HG03196 (cell line): ENCODE data around the gene GRAP2.

ENCODE experiments used
- ATAC-seq: cut with Tn5 transposase; IDR thresholded peaks from one replicate; pipeline ENCODE4 v1.9.1; 2021; ENCODE audit not compliant: unreplicated experiment

Gene GRAP2

GRCh38 chr22:40008726-40009291 is 107.9 kb downstream of the GRAP2 start:
- no peak for ATAC-seq

DNA sequence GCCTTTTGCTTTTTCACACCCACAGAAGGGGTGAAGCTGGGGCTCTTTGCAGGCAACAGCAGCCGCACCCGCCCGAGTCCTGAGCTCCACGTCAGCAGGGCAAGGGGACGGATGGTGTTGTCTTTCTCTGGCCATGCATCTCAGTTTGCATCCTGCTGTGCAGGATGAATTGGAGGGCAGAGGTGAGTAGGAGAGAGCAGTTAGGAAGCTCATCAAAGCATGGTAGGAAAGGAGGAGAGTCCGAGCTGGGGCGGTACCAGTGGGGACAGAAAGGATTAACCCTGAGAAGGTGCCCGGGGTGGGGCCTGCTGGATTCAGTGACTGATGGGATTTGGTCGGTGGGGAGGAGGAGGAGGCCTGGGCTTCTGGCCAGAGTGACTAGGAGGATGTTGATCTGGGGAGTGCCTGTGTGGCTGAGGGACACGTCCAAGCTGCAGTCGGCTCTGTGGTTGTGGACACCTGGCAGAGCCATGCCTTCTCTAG is 108.4 kb downstream of the GRAP2 start:
- ATAC-seq, result no peak

DNA sequence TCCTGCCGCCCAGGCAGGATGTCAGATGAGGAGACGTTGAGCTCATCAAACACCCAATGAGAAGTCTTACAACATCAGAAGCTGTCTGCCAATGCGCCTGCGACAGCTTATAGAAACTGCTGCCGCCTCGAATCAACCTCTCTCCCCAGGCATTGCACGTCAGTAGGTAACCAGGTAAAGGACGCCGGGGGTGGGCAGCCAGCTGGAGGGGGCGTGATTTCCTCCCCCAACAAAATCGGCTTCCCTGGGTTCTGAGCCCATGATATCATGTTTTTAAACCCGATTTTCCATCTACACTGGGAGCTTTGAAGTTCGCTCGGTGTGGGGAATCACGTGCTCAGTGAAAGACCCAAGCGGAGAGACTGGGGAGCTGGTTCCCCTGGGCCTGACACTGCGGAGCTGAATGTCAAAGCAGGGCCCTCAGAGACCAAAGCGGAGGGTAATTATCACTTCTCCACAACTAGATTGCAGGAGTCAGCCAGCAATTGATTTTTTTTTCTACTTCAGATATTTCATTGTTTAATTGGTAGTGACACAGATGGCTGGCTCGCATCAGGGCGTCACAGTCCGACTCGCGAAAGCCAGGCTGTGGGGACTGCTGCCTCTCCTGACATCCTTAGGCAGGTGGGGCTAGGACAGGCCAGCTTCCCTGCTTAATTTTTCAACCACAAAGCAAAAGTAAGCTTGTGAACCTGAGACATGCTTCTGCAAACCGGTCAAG is 109.2 kb downstream of the GRAP2 start:
- no peak for ATAC-seq

DNA sequence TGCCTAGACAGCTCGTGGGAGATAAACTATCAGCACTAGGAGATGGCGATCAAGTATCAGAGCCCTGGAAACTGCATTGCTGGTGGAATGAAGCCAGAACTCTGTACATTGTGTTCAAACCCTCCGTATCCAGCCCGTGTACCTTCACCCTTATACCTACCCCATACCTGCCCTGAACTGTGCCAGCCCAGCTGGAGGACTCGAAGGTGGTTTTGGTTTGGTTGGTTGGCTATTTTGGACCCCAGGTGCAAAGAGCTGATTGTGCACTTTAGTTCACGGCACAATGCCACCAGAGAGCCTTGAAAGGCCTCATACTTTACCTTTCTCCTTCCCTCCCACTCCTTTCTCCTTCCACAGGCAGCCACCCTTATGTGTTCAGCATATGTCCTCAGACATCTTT is 109.9 kb downstream of the GRAP2 start:
- no peak for ATAC-seq

DNA sequence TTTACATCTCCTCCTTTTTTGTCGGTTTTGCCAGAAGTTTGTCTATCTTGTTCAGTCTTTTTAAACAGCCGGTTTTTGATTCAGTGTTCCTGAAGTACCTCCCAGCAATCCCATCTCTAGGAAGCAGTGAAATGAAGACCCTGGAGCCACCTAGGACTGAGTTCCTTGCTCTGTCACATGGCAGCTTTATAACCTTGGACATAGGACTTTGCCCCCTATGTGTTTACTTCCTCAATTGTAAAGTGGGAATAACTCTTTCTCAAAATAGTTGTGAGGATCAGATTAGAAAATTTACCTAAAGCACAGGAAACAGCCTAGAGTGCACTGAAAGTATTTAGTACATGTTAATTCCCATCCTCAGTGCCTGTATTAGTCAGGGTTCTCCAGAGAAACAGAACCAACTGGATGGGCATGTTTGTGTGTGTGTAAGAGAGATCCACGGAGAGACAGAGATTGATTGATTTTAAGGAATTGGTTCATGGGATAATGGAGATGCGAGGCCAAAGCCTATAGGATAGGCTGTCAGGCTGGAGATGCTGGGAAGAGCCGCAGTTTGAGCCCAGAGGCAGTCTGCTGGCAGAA is 113.9 kb downstream of the GRAP2 start:
- ATAC-seq, result no peak

GRCh38 chr22:40015358-40015976 is 114.6 kb downstream of the GRAP2 start:
- ATAC-seq, result no peak

DNA sequence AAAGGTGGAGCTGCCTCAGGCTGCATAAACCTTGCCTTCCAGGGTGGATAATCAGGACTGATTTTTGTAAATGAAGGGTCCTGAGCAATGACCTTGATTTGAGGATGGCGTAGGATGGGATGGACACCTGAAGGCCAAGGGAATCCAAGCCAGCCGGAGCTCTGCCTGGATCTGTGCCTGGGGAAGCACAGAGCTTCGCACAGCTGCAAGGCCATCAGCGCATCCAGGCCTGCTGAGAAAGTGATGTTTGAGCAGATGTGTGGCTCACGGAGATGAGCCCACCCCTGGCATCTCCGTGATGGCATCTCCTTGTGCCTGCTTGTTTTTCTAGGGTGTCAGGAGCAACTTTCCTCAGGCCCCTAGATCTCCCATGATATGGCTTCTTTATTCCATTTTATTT is 117.2 kb downstream of the GRAP2 start:
- no peak for ATAC-seq

- ATAC-seq, result no peak
Observed at GRCh38 chr22:40019100-40019499, 118.2 kb downstream of the GRAP2 start.

DNA sequence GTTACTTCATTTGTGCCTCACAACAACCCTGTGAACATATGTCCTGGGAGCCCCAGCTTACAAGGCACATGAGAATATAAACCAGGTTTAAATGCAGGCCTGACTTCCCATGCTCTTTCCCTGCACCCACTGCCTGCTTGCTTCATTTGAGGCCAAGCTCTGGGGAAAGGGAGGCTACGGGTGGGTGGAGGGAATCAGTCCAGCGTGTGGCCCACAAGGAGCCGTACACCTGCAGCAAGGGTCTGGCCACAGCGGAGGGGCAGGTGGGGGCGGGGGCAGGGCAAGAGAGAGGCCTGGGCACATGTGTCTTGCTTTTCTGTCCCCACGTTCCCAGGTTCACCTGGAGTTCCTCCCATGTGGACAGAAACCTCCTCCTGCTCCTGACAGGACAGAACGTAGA is 120.1 kb downstream of the GRAP2 start:
- ATAC-seq, result no peak

GRCh38 chr22:40021401-40022000 is 120.6 kb downstream of the GRAP2 start:
- ATAC-seq, result no peak

DNA sequence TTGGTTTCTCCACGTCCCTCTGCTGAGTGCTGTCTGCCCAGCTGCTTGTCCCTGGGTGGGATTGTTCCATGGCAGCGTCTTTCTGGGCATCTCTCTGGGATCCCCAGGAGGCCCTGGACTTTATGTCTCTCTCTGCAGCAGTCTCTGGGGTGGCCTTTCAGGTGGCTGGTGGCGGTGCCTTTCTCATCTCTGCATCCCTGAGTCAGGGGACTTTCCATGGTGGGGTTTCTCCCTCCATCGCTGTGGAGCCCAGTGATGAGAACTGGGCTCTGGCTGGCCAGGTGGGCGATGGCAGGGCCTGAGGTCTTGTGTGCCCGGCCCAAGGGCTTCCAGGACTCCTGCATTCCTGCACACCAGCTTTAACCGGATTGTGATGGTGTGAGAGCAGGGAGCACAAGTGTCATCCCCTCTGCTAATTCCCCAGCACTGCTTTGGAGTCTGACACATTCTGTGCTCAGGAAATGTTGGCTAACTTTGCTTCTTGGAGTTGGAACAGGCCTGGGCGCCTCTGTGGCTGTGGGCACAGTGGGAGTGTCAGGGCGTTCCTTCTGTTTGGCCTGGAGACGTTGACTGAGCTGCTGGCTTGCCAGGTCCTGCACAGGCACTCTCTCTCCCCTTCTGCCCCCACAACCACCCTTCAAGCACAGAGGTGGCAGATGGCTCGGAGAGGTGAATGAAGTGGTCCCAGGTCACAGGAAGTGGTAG is 121.8 kb downstream of the GRAP2 start:
- ATAC-seq, result no peak
